ENCODE results near the gene TOP2B. TPM values are rescaled to one million over a fixed set of nuclear protein-coding genes. Genes with fewer than 3 reads are reported as not detected.
A peak's percentile ranks its signal among the peaks of the same experiment; 100 is the strongest.

Gene TOP2B
- polyA plus RNA-seq, 12 donors = 90.2 to 199 (median 152) TPM; not detected in 1

GRCh38 chr3:25565807-25566206, 98.9 kb downstream of the TOP2B start:
- no peak for DNase-seq

GRCh38 chr3:25564075-25564474, 100.6 kb downstream of the TOP2B start:
- DNase-seq = no peak

- DNase-seq = no peak
Observed at GRCh38 chr3:25563601-25564000, 101.1 kb downstream of the TOP2B start.

- DNase-seq = no peak
Observed at GRCh38 chr3:25558796-25559195, 105.9 kb downstream of the TOP2B start.

- peak; percentile 52 for DNase-seq
Observed at GRCh38 chr3:25558121-25558520, 106.6 kb downstream of the TOP2B start.

- DNase-seq = peak; percentile 30
Observed at GRCh38 chr3:25557694-25558093, 107.0 kb downstream of the TOP2B start.

GRCh38 chr3:25556447-25556846, 108.3 kb downstream of the TOP2B start:
- no peak for DNase-seq

- DNase-seq = peak; percentile 66
Observed at GRCh38 chr3:25555695-25556437, 108.8 kb downstream of the TOP2B start.

- no peak for DNase-seq
Observed at GRCh38 chr3:25554376-25554775, 110.3 kb downstream of the TOP2B start.

- no peak for DNase-seq
Observed at GRCh38 chr3:25552251-25552650, 112.5 kb downstream of the TOP2B start.

- DNase-seq = no peak
Observed at GRCh38 chr3:25548836-25549235, 115.9 kb downstream of the TOP2B start.

GRCh38 chr3:25547943-25548674, 116.6 kb downstream of the TOP2B start:
- no peak for DNase-seq

Other genes with a start within 250 kb of the TOP2B start
- 10 to 100 TPM in 11 of 12 donors, not detected in 1; 10.6 to 18.5 (median 15.6) TPM for gene RARB, start 236.6 kb downstream of the TOP2B start, polyA plus RNA-seq (ENCODE audit: insufficient read length in 12 of 12)
- gene NGLY1, start 118.5 kb upstream of the TOP2B start, polyA plus RNA-seq (ENCODE audit: insufficient read length in 12 of 12) = 10 to 100 TPM in 11 of 12 donors, not detected in 1; 21.4 to 44.0 (median 37.8) TPM
- 10 to 100 TPM in 10 of 12 donors, 1 to 10 TPM in 1, not detected in 1; 10.0 to 15.2 (median 12.1) TPM for gene OXSM, start 125.2 kb upstream of the TOP2B start, polyA plus RNA-seq (ENCODE audit: insufficient read length in 12 of 12)

All from muscle of arm (tissue), 12 donors.